HCT116 (cell line): ENCODE results near the gene RHPN2. TPM values are rescaled to one million over a fixed set of nuclear protein-coding genes. Genes with fewer than 3 reads are reported as not detected.

Source experiments
- ATAC-seq: fragments of 200-7000 bp; cut with Tn5 transposase; 2 replicates; pipeline ENCODE4 v1.9.1; 2020; ENCODE audit warnings: mild to moderate bottlenecking, moderate library complexity
- BruUV-seq: library from RNA; stranded (reverse); fragments of 400-500 nt; replicated peaks from 2 replicates; lab custom pipeline; 2021; lab: Mats Ljungman, UMichigan
- CTCF ChIA-PET: fragments of 300-600 bp; sonication (Branson Sonifier 250); formaldehyde crosslinking; loops from one replicate; lab custom pipeline; 2021; ENCODE audit warnings: antibody characterized with exemption; lab: Charles Lee
- POLR2A ChIA-PET: fragments of 300-600, 350-600 bp; sonication (Branson Sonifier 250); formaldehyde crosslinking; loops from one replicate; lab custom pipeline; 2021; ENCODE audit warnings: antibody characterized with exemption; lab: Charles Lee
- RAD21 ChIA-PET, 2 experiments: fragments of 300-600 bp; sonication (Branson Sonifier 250); formaldehyde crosslinking; loops; one replicate each; lab custom pipeline; 2023; ENCODE audit warnings: low total read pairs in 2 of 2; ENCODE audit not compliant: uncharacterized antibody in 2 of 2, unreplicated experiment in 2 of 2, low non-redundant PET in 1 of 2; lab: Charles Lee
- DNase-seq: peaks from one replicate; pipeline ENCODE4 v3.0.0-alpha.2; 2010; ENCODE audit warnings: low read depth, low spot score
- H2AFZ ChIP-seq: fragments of 200-600 bp; shearing (Covaris generic), sonication (generic); 2 replicates; pipeline ENCODE4 v1.6.1; 2017; ENCODE audit warnings: low read depth, mixed run types, mixed read lengths, antibody characterized with exemption, low read length; ENCODE audit not compliant: poor library complexity, severe bottlenecking
- H3K27ac ChIP-seq: 2 replicates; pipeline ENCODE4 v1.5.1; 2012; ENCODE audit warnings: low read depth, low read length
- H3K27me3 ChIP-seq: fragments of 200-600 bp; sonication (generic); 2 replicates; pipeline ENCODE4 v1.6.1; 2016; ENCODE audit warnings: mixed run types, low read length, mixed read lengths; ENCODE audit not compliant: insufficient read depth
- H3K36me3 ChIP-seq, 2 experiments: fragments of 200-500 bp in 1 of 2; fragments of 200-600 bp in 1 of 2; sonication (Bioruptor generic) in 1 of 2; sonication (generic) in 1 of 2; 2 replicates each; pipeline versions ENCODE4 v1.5.1 to v1.6.1; 2014 to 2016; ENCODE audit warnings: low read length in 2 of 2, inconsistent platforms in 1 of 2, mixed read lengths in 1 of 2, mixed run types in 1 of 2; ENCODE audit not compliant: insufficient read depth in 2 of 2, control insufficient read depth in 1 of 2
- H3K4me1 ChIP-seq, 2 experiments: fragments of 200-600 bp in 1 of 2; sonication (generic) in 1 of 2; 2 replicates each; pipeline versions ENCODE4 v1.5.1 to v1.6.1; 2012 to 2017; ENCODE audit warnings: low read length in 2 of 2, inconsistent platforms in 1 of 2, mild to moderate bottlenecking in 1 of 2, mixed read lengths in 1 of 2, mixed run types in 1 of 2, moderate library complexity in 1 of 2; ENCODE audit not compliant: insufficient read depth in 2 of 2, control insufficient read depth in 1 of 2
- H3K4me2 ChIP-seq: fragments of 200-600 bp; sonication (generic); 2 replicates; pipeline ENCODE4 v1.6.1; 2017; ENCODE audit warnings: mixed run types, low read length, mixed read lengths
- H3K4me3 ChIP-seq, 2 experiments: fragments of 200-600 bp in 1 of 2; sonication (generic) in 1 of 2; replicated peaks in 1 of 2; 2 replicates each; pipeline ENCODE4 v1.5.1; 2011 to 2016; ENCODE audit warnings: low read length in 2 of 2, control low read depth in 1 of 2, low read depth in 1 of 2, mild to moderate bottlenecking in 1 of 2, mixed read lengths in 1 of 2, mixed run types in 1 of 2
- H3K79me2 ChIP-seq: fragments of 200-600 bp; sonication (generic); 2 replicates; pipeline ENCODE4 v1.6.1; 2017; ENCODE audit warnings: mild to moderate bottlenecking, mixed run types, low read length, moderate library complexity, mixed read lengths; ENCODE audit not compliant: insufficient read depth
- H3K9ac ChIP-seq: fragments of 200-600 bp; sonication (generic); 2 replicates; pipeline ENCODE4 v1.6.1; 2016; ENCODE audit warnings: low read length, mixed read lengths
- H3K9me2 ChIP-seq: fragments of 200-600 bp; sonication (generic), shearing (Covaris generic); 2 replicates; pipeline ENCODE4 v1.6.1; 2017; ENCODE audit warnings: mixed run types, mild to moderate bottlenecking, moderate library complexity; ENCODE audit not compliant: insufficient read depth
- H3K9me3 ChIP-seq, 2 experiments: fragments of 200-500 bp in 1 of 2; fragments of 200-600 bp in 1 of 2; sonication (Bioruptor generic) in 1 of 2; sonication (generic) in 1 of 2; 2 replicates each; pipeline ENCODE4 v1.6.1; 2014 to 2017; ENCODE audit warnings: low read length in 2 of 2, mixed read lengths in 2 of 2, inconsistent platforms in 1 of 2, low read depth in 1 of 2, mild to moderate bottlenecking in 1 of 2, mixed run types in 1 of 2, moderate library complexity in 1 of 2; ENCODE audit not compliant: control insufficient read depth in 1 of 2, insufficient read depth in 1 of 2
- H4K20me1 ChIP-seq: fragments of 200-600 bp; sonication (generic), shearing (Covaris generic); 2 replicates; pipeline ENCODE4 v1.6.1; 2017; ENCODE audit warnings: mixed run types, mild to moderate bottlenecking, moderate library complexity; ENCODE audit not compliant: insufficient read depth
- ATF3 ChIP-seq: IDR thresholded peaks from 2 replicates; pipeline ENCODE4 v1.6.1; 2012
- CBX3 ChIP-seq: IDR thresholded peaks from 2 replicates; pipeline ENCODE4 v1.6.1; 2012; ENCODE audit warnings: low read depth
- CEBPB ChIP-seq: IDR thresholded peaks from 2 replicates; pipeline ENCODE4 v1.6.1; 2012; ENCODE audit warnings: low read depth
- CTCF ChIP-seq, 3 experiments: fragments of 200-600 bp in 1 of 3; sonication (generic) in 1 of 3; IDR thresholded peaks in 2 of 3; conservative IDR thresholded peaks in 1 of 3; 2 replicates each; pipeline ENCODE4 v1.5.1; 2012 to 2017; ENCODE audit warnings: low read depth in 2 of 3, low read length in 2 of 3, antibody characterized with exemption in 1 of 3, borderline replicate concordance in 1 of 3, control low read depth in 1 of 3, mild to moderate bottlenecking in 1 of 3, mixed read lengths in 1 of 3, mixed run types in 1 of 3, moderate library complexity in 1 of 3; ENCODE audit not compliant: insufficient read depth in 1 of 3
- EGR1 ChIP-seq: IDR thresholded peaks from 2 replicates; pipeline ENCODE4 v1.6.1; 2012; ENCODE audit warnings: low read depth
- ELF1 ChIP-seq: IDR thresholded peaks from 2 replicates; pipeline ENCODE4 v1.6.1; 2012; ENCODE audit warnings: low read depth, borderline replicate concordance
- EZH2 ChIP-seq: fragments of 200-600 bp; sonication (generic); IDR thresholded peaks from 2 replicates; pipeline ENCODE4 v1.6.1; 2017; ENCODE audit warnings: antibody characterized with exemption, mixed run types
- EZH2phosphoT487 ChIP-seq: fragments of 200-600 bp; IDR thresholded peaks from 2 replicates; pipeline ENCODE4 v1.6.1; 2018; ENCODE audit warnings: antibody characterized with exemption, borderline replicate concordance
- FOSL1 ChIP-seq: IDR thresholded peaks from 2 replicates; pipeline ENCODE4 v1.6.1; 2012; ENCODE audit warnings: low read depth
- MAX ChIP-seq: IDR thresholded peaks from 2 replicates; pipeline ENCODE4 v1.6.1; 2012
- POLR2AphosphoS5 ChIP-seq: IDR thresholded peaks from 2 replicates; pipeline ENCODE4 v1.6.1; 2011; ENCODE audit warnings: mild to moderate bottlenecking, low read depth, low read length, moderate library complexity
- RAD21 ChIP-seq: IDR thresholded peaks from 2 replicates; pipeline ENCODE4 v1.6.1; 2012; ENCODE audit warnings: low read depth, mild to moderate bottlenecking
- REST ChIP-seq: IDR thresholded peaks from 2 replicates; pipeline ENCODE4 v1.6.1; 2012; ENCODE audit warnings: low read depth
- SRF ChIP-seq: IDR thresholded peaks from 2 replicates; pipeline ENCODE4 v1.6.1; 2012; ENCODE audit warnings: low read depth
- TCF7L2 ChIP-seq: IDR thresholded peaks from 2 replicates; pipeline ENCODE4 v1.7.0; 2011; ENCODE audit warnings: borderline replicate concordance, inconsistent platforms; ENCODE audit not compliant: insufficient read depth, insufficient read length; ENCODE audit errors: extremely low read depth
- YY1 ChIP-seq: IDR thresholded peaks from 2 replicates; pipeline ENCODE4 v1.6.1; 2011; ENCODE audit warnings: low read length, low read depth, moderate library complexity, mild to moderate bottlenecking; ENCODE audit not compliant: insufficient replicate concordance; ENCODE audit errors: extremely low read depth
- ZBTB33 ChIP-seq: IDR thresholded peaks from 2 replicates; pipeline ENCODE4 v1.6.1; 2011; ENCODE audit warnings: mild to moderate bottlenecking, low read length, moderate library complexity; ENCODE audit not compliant: insufficient replicate concordance; ENCODE audit errors: extremely low read depth
- ZFX ChIP-seq: fragments of 450-650 bp; IDR thresholded peaks from 2 replicates; pipeline ENCODE4 v1.6.1; 2017
- intact Hi-C: fragments of 100-400 bp; cut with micrococcal nuclease; formaldehyde crosslinking; loops from 2 replicates; pipeline ENCODE4 v1.10.0; 2022
- total RNA-seq: library from RNA; stranded (reverse); gene quantifications from one replicate; pipeline ENCODE4 v1.2.1, GENCODE V29; 2021; ENCODE audit not compliant: unreplicated experiment

Gene RHPN2
- total RNA-seq, 1 experiment from 2014 or later: 33.3 TPM

GRCh38 chr19:33048806-33049676 is 15.6 kb downstream of the RHPN2 start:
- H3K4me1 ChIP-seq: peaks cover 63 to 81% of the 10 kb centered on the region in 2 experiments
- BruUV-seq: no TSS peak
- CTCF ChIA-PET: no interaction called here
- no peak for TF ChIP-seq EZH2
- TF ChIP-seq ATF3: no peak
- no peak for TF ChIP-seq MAX
- TF ChIP-seq FOSL1: no peak
- TF ChIP-seq REST: no peak
- no peak for TF ChIP-seq EGR1
- TF ChIP-seq ZBTB33: no peak
- TF ChIP-seq ZFX: no peak
- TF ChIP-seq CEBPB: no peak
- no peak for TF ChIP-seq SRF
- TF ChIP-seq TCF7L2: no peak
- TF ChIP-seq YY1: no peak
- TF ChIP-seq POLR2AphosphoS5: no peak
- TF ChIP-seq CTCF (IDR thresholded peaks at IDR 0.05 in 2 of 3, conservative IDR thresholded peaks at IDR 0.05 in 1 of 3; ENCODE audit: borderline replicate concordance in 1 of 3, insufficient read depth in 1 of 3, low read depth in 2 of 3, low read length in 2 of 3): no peak
- TF ChIP-seq RAD21: no peak
- no peak for TF ChIP-seq EZH2phosphoT487
- no peak for TF ChIP-seq CBX3
- no peak for TF ChIP-seq ELF1

More at GRCh38 chr19:33048806-33049676, 15.6 kb downstream of the RHPN2 start:
- ATAC-seq (no peak), DNase-seq (no peak)
- POLR2A ChIA-PET: interaction anchor here (1.4 kb wide), 1 partner anchor 16 kb away, joined by 3 read pairs; no protein-coding TSS in a partner anchor
- Histone ChIP-seq H3K79me2 (peaks cover 91% of the 10 kb centered on the region), H3K9me2 (no peaks in the 10 kb centered on the region), H2AFZ (no peak overlapping the region), H3K27me3 (no peaks in the 10 kb centered on the region), H3K9me3 (no peaks in the 10 kb centered on the region), H3K4me3 (no peak overlapping the region), H4K20me1 (no peaks in the 10 kb centered on the region; the same call in 1 of the 2 replicates), H3K36me3 (peaks cover 3% of the 10 kb centered on the region in 2 experiments; a peak in 3 of 4 replicates), H3K27ac (peak overlapping the region; percentile 56), H3K9ac (peak overlapping the region; percentile 55), H3K4me2 (peak overlapping the region; percentile 62)
- intact Hi-C loops: no loop called here
- RAD21 ChIA-PET: no interaction called here
